GM10847 (cell line): ENCODE measurements around the gene APBB2.

Source experiments
- POLR2A ChIP-seq: IDR thresholded peaks from 2 replicates; pipeline ENCODE4 v1.6.1; 2011; ENCODE audit not compliant: insufficient read length; ENCODE audit errors: extremely low read depth

APBB2 gene

GRCh38 chr4:41221850-41222645 lies 7.7 kb upstream of the APBB2 start:
- TF ChIP-seq POLR2A = no peak

- no peak for TF ChIP-seq POLR2A
Measured at GRCh38 chr4:41219421-41219950, 5.1 kb upstream of the APBB2 start.

- no peak for TF ChIP-seq POLR2A
Measured at GRCh38 chr4:41218703-41219102, 4.4 kb upstream of the APBB2 start.

DNA sequence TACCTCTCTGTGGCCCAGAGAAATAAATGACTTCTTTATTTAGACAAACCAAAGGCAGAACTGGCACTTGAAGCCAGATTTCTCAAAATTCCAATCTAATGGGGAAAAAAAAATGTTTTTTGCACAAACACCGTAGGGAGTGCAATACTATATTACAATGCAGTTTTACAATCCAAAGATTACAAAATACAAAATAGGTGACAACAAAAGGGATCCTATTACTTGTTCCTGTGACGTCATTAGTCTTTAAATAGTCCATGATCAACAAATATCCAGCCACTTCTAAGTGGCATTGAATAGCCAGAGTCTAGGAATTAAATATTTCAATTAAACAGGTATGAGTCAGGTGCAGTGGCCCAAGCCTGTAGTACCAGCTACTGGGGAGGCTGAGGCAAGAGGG lies 3.0 kb upstream of the APBB2 start:
- no peak for TF ChIP-seq POLR2A

DNA sequence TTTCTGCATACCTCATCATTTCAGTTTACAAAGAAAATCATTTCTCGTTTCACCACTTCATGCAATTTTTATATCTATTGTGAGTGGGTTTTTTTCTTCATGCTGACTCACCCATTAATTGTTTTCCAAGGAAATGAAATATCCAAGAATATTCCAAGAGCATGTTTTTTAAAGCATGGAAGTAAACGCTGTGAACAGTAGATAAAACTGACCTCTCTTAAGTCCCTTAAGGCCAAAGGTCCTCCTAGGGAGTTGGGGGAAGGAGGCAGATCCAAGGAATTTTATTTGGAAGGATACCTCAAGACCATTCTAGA lies 2.6 kb upstream of the APBB2 start:
- TF ChIP-seq POLR2A = no peak

DNA sequence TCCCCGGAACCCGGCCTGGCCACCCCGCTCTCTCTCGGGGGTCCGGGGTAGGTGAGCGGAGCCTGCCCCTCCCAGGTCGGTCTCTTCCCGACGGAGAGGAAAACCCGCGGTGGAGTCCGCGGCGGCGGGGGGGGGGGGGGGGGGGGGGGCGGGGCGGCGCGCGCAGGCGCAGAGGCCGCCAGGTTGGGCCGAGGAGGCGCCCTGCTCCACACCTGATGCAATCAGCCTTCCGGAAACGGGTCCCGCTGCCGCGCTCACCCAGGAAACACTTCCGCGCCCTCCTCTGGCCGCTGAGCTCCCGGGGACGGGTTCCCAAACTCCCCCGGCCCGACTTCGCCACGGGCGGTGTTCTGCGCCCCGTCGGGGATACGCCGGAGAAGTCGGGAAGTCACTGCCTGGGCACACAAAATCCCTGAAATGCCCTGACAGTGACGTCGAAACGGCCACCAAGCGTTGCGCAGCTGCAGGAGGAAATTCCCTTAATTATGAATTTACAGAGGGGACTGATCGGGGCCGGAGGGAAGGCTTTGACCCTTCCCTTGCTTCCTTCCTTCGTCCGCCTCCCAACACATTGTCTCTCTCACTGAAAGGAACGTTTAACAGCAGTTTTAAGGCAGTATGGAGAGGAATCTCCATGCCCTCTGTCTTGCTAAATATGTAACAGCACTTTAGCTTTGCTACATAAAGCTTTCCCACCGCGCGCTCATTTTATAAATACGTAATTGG lies 2.1 kb upstream of the APBB2 start:
- TF ChIP-seq POLR2A = peak; percentile 50

DNA sequence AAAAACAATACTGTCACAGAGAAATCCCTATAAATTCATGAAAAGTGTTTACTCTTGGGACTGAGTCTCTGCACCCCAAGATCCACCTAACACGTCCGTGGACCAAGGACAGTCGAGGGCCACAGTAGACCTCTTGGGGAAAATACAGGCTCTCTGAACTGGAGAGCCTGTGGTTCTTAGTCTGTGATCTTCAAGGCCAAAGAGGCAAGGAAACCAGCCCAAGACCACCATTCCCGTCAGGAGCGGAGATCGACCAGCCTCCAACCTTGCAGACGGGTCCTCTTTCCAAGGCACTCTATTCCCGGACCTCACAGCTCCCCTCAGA lies 1.6 kb upstream of the APBB2 start:
- TF ChIP-seq POLR2A = no peak

- TF ChIP-seq POLR2A = no peak
Measured at GRCh38 chr4:41215155-41215554, 813 bp upstream of the APBB2 start.

DNA sequence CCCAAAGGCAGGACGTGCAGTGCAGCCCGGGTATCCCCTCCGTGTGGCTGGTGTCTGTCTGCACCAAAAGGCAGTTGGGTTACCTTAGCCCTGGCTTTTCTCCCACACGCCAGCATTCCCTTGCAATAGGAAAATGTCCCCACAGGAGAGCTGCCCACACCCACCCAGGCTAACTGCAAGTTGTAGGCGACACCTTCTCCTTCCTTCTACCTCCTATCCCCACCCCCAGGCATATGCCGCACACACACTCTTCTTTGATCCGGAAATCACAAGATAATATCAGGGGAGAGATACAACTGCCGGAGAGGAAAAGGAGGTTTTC lies 444 bp upstream of the APBB2 start:
- no peak for TF ChIP-seq POLR2A

GRCh38 chr4:41213625-41214135 lies 662 bp downstream of the APBB2 start:
- TF ChIP-seq POLR2A = no peak

DNA sequence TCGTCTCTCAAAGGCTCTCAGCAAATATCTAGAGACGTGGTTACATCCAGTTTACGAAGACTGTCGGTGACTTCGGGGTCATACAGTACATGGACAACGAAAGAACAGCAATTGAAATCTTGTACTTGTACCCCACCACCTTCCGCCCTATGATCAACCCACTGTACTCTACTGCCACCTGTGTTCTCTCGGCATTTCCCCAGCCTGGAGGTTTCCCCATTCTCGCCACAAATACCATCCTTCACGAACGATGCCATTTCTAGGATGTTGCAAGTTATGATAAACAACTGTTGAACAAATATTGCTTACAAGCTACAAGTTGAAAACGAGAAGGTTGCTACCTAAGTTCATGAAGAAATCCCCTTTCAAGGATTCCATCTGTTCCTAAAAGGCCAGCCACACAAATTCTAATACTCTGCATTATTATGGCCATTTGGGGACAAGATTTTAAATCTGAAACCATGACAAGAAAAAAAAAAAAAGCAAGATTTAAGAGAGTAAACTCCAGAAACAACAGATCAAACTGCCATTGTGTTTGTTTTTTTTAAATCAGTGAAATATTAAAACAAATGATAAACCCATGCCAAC lies 1.6 kb downstream of the APBB2 start:
- TF ChIP-seq POLR2A = no peak

DNA sequence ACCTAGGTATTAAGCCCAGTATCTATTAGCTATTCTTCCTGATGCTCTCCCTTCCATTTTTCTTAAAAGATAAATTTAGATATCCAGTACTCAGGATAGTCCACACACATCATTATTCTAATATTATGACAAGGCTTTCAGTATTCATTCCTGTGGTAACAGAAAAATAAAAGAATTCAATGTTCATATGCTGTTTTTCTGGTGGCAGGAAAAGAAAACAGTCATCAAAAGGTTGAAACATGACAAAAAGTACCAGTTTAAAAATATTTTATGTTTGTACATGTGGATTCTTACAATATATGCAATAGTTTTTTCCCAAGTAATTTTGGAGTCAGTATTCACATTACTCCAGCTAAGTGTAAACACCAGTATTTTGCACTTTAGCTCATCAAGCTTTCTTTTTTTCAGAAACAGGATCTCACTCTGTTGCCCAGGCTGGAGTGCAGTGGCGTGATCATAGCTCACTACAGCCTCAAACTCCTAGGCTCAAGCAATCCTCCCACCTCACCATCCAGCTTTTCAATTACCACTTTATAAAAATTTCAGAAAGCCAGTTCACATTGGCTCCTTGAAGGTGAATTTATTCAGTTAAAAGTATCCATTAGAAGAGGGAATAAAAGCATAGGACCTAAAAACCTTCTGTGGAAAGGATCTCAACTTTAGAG lies 2.3 kb downstream of the APBB2 start:
- no peak for TF ChIP-seq POLR2A

DNA sequence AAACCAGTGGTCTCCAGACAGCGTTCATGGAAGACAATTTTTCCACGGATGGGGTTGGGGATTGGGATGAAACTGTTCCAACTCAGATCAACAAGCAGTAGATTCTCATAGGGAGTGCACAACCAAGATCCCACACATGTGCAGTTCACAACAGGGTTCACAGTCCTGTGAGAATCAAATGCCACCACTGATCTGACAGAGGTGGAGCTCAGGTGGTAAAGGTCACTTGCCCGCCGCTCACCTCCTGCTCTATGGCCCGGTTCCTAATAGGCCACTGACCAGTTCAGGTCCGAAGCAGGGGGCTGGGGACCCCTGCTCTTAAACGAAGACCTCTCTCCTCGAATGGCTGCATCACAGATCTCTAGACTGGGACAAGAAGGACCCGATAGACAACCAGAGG lies 4.4 kb downstream of the APBB2 start:
- no peak for TF ChIP-seq POLR2A

DNA sequence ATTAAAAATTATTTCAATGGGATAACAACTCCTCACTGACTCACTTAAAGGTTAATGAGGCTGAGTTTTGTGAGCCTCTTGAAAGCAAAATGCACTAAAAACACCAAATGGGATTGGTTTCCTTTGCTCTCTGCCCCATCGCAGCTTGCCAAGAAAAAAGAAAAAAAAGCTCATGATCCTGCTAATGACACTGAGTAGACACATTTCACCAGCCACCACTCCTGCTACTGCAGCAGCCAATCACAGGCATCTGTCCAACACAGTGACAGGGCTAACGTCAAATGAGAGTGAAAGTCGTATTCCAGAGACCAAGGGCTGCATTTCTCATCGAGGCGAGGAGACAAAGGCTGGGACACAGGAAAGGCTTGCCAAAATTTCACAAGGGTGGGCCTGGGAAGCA lies 5.2 kb downstream of the APBB2 start:
- TF ChIP-seq POLR2A = no peak

DNA sequence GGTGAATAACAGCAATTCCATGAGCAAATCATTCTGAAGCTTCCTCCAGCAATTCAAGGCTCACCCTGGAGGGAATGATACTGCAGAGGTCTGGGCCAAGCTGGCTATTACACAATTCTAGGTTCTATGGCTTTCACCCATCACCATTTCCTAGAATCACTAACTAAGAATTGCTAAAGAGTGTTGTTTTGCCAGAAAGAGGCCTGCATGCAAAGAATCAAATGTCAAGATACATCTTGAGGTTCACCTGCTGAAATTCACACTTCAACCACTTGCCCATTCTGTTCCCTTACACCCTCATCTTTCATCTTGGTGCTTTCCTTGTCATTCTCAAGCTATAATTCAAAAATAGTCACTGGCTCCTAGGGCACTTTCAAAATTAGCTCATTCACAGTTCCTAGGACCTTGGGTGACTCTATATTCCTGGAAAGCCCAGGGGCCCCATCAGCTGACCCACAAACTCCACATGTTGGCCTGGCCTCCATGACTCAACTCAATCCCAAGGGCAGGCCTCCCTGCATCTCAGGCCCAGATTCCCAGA lies 7.0 kb downstream of the APBB2 start:
- TF ChIP-seq POLR2A = no peak

- no peak for TF ChIP-seq POLR2A
Measured at GRCh38 chr4:41205854-41206460, 8.4 kb downstream of the APBB2 start.

- TF ChIP-seq POLR2A = no peak
Measured at GRCh38 chr4:41205130-41205529, 9.2 kb downstream of the APBB2 start.
